Suprapubic skin (tissue), 4 donors: ENCODE measurements around the gene CDC42EP5.

ENCODE experiments used
- EP300 ChIP-seq: sonication (generic); formaldehyde crosslinking; IDR thresholded peaks from one replicate; pipeline ENCODE4 v1.6.1; 2017; ENCODE audit warnings: antibody characterized with exemption
- POLR2A ChIP-seq, 2 donors: fragments of 450-650 bp; IDR thresholded peaks; one replicate each; pipeline ENCODE4 v1.6.1; 2017; ENCODE audit warnings: antibody characterized with exemption in 2 of 2, mild to moderate bottlenecking in 2 of 2, moderate library complexity in 2 of 2
- POLR2AphosphoS5 ChIP-seq, 3 donors: sonication (generic); formaldehyde crosslinking; IDR thresholded peaks; one replicate each; pipeline ENCODE4 v1.6.1; 2017; ENCODE audit warnings: antibody characterized with exemption in 3 of 3
- TF ChIP-seq, protein P1 (sequence below), 2 donors: fragments of 200-600 bp in 1 of 2; fragments of 450-650 bp in 1 of 2; sonication (generic) in 1 of 2; IDR thresholded peaks; one replicate each; pipeline ENCODE4 v1.5.1; 2016 to 2019; ENCODE audit warnings: antibody characterized with exemption in 2 of 2, mild to moderate bottlenecking in 1 of 2, moderate library complexity in 1 of 2

DNA sequence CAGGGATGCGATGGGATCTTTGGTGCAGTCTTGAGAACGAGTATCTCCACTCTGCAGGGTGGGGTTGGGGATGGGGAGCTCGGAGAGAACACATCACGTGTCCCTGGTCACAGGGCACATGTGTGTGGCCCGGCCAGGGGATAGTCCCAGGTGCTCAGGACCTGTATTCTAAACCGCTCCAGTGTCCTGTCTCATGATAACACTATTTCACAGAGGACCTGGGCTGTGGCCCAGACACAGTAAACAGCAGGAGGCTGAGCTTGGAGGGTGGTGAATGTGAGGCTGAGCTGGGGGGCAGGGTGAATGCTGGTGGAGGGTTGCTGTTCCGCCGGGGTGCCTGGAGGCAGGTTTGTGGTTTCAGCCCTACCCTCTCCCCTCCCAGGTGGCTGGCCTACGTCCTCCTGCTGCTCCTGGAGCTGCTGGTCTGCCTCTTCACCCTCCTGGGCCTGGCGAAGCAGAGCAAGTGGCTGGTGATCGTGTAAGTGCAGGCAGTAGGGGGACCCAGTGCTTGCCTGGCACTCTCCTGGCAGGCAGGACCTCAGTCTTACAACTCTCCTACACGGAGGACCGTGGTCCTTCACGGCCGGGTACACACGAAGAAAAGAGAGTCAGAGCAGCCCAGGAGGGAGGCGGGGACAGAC lies 46.7 kb downstream of the CDC42EP5 start:
- TF ChIP-seq POLR2A (IDR thresholded peaks at IDR 0.05) (no peak), POLR2AphosphoS5 (IDR thresholded peaks at IDR 0.05) (no peak), EP300 (no peak)
- TF ChIP-seq, protein P1, sequence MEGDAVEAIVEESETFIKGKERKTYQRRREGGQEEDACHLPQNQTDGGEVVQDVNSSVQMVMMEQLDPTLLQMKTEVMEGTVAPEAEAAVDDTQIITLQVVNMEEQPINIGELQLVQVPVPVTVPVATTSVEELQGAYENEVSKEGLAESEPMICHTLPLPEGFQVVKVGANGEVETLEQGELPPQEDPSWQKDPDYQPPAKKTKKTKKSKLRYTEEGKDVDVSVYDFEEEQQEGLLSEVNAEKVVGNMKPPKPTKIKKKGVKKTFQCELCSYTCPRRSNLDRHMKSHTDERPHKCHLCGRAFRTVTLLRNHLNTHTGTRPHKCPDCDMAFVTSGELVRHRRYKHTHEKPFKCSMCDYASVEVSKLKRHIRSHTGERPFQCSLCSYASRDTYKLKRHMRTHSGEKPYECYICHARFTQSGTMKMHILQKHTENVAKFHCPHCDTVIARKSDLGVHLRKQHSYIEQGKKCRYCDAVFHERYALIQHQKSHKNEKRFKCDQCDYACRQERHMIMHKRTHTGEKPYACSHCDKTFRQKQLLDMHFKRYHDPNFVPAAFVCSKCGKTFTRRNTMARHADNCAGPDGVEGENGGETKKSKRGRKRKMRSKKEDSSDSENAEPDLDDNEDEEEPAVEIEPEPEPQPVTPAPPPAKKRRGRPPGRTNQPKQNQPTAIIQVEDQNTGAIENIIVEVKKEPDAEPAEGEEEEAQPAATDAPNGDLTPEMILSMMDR (IDR thresholded peaks at IDR 0.05): no peak
